SU-DHL-6 (cell line): ENCODE measurements around the gene ADCY6.

ENCODE experiments used
- H2AFZ ChIP-seq: fragments of 200-600 bp; sonication (generic); 2 replicates; pipeline ENCODE4 v1.6.1; 2014; ENCODE audit warnings: low read depth, mild to moderate bottlenecking, moderate library complexity, mixed read lengths, antibody characterized with exemption, low read length; ENCODE audit not compliant: severe bottlenecking
- H3F3A ChIP-seq: fragments of 200-600 bp; shearing (Covaris generic); 2 replicates; pipeline ENCODE4 v1.6.0; 2016; ENCODE audit warnings: antibody characterized with exemption, mild to moderate bottlenecking; ENCODE audit not compliant: insufficient read depth
- H3K27ac ChIP-seq: fragments of 200-600 bp; sonication (generic); 2 replicates; pipeline ENCODE4 v1.5.1; 2016; ENCODE audit warnings: low read depth, mild to moderate bottlenecking, low read length, moderate library complexity, mixed read lengths
- H3K27me3 ChIP-seq: fragments of 200-600 bp; sonication (generic), shearing (Covaris generic); 2 replicates; pipeline ENCODE4 v1.6.0; 2014; ENCODE audit warnings: mild to moderate bottlenecking, low read length
- H3K36me3 ChIP-seq: fragments of 200-600 bp; sonication (generic); 2 replicates; pipeline ENCODE4 v1.6.1; 2014; ENCODE audit warnings: mild to moderate bottlenecking, low read length, mixed read lengths
- H3K4me2 ChIP-seq: fragments of 300-600, 200-600 bp; shearing (Covaris generic), sonication (generic); 2 replicates; pipeline ENCODE4 v1.6.0; 2014; ENCODE audit warnings: low read length, low read depth, mild to moderate bottlenecking; ENCODE audit not compliant: poor library complexity, severe bottlenecking
- H3K4me3 ChIP-seq: fragments of 200-600 bp; sonication (generic); 2 replicates; pipeline ENCODE4 v1.5.1; 2014; ENCODE audit warnings: antibody characterized with exemption, low read length, mild to moderate bottlenecking, mixed read lengths; ENCODE audit not compliant: insufficient read depth, poor library complexity, severe bottlenecking
- H3K79me2 ChIP-seq: fragments of 200-600 bp; sonication (generic); 2 replicates; pipeline ENCODE4 v1.6.1; 2014; ENCODE audit warnings: mild to moderate bottlenecking, low read length, moderate library complexity; ENCODE audit not compliant: insufficient read depth
- H3K9ac ChIP-seq: fragments of 200-600 bp; sonication (generic); 2 replicates; pipeline ENCODE4 v1.7.0; 2014; ENCODE audit warnings: mild to moderate bottlenecking, low read length
- H3K9me2 ChIP-seq: fragments of 200-600 bp; sonication (generic); replicated peaks from 2 replicates; pipeline ENCODE4 v1.6.1; 2014; ENCODE audit warnings: low read length; ENCODE audit not compliant: insufficient read depth
- H3K9me3 ChIP-seq: fragments of 200-600 bp; sonication (generic); 2 replicates; pipeline ENCODE4 v1.6.1; 2014; ENCODE audit warnings: low read length, mixed read lengths; ENCODE audit not compliant: insufficient read depth
- H4K20me1 ChIP-seq: fragments of 200-600 bp; sonication (generic); 2 replicates; pipeline ENCODE4 v1.6.1; 2014; ENCODE audit warnings: low read depth, mild to moderate bottlenecking, antibody characterized with exemption, low read length, moderate library complexity, mixed read lengths
- CTCF ChIP-seq: fragments of 200-600 bp; sonication (generic); IDR thresholded peaks from one replicate; pipeline ENCODE4 v1.5.1; 2017; ENCODE audit warnings: antibody characterized with exemption, mild to moderate bottlenecking, low read length, moderate library complexity; ENCODE audit not compliant: insufficient read depth, poor library complexity, severe bottlenecking
- EZH2phosphoT487 ChIP-seq: fragments of 200-600 bp; sonication (generic), shearing (Covaris generic); conservative IDR thresholded peaks from 2 replicates; pipeline ENCODE4 v1.6.1; 2018; ENCODE audit warnings: mild to moderate bottlenecking, antibody characterized with exemption, low read length, moderate library complexity, mixed read lengths

Gene ADCY6

GRCh38 chr12:48807981-48808380 is 19.1 kb upstream of the ADCY6 start:
- H3K4me2 ChIP-seq, result no peak overlapping the region
- no peaks in the 10 kb centered on the region for H3F3A ChIP-seq
- no peaks in the 10 kb centered on the region for H3K9me3 ChIP-seq
- no peak overlapping the region for H3K4me3 ChIP-seq
- H3K9me2 ChIP-seq, result no peaks in the 10 kb centered on the region
- H3K36me3 ChIP-seq, result no peaks in the 10 kb centered on the region
- H3K27ac ChIP-seq, result no peak overlapping the region
- H3K79me2 ChIP-seq, result no peaks in the 10 kb centered on the region
- no peaks in the 10 kb centered on the region for H4K20me1 ChIP-seq
- no peak overlapping the region for H3K9ac ChIP-seq
- TF ChIP-seq EZH2phosphoT487 (no peak), CTCF (no peak)
- no peaks in the 10 kb centered on the region for H3K27me3 ChIP-seq
- no peak overlapping the region for H2AFZ ChIP-seq

- H3K4me3 ChIP-seq, result no peak overlapping the region
- no peaks in the 10 kb centered on the region for H3K27me3 ChIP-seq
- no peak for TF ChIP-seq EZH2phosphoT487
- TF ChIP-seq CTCF, result no peak
- H3K36me3 ChIP-seq, result no peaks in the 10 kb centered on the region
- H3K79me2 ChIP-seq, result no peaks in the 10 kb centered on the region
- no peak overlapping the region for H3K4me2 ChIP-seq
- no peaks in the 10 kb centered on the region for H4K20me1 ChIP-seq
- H3K9me3 ChIP-seq, result no peaks in the 10 kb centered on the region
- no peak overlapping the region for H2AFZ ChIP-seq
- H3K27ac ChIP-seq, result no peak overlapping the region
- H3K9ac ChIP-seq, result no peak overlapping the region
- no peaks in the 10 kb centered on the region for H3F3A ChIP-seq
- no peaks in the 10 kb centered on the region for H3K9me2 ChIP-seq
These were observed 14.8 kb upstream of the ADCY6 start for GRCh38 chr12:48803675-48804074.

- Histone ChIP-seq H3K36me3 (no peaks in the 10 kb centered on the region), H4K20me1 (no peaks in the 10 kb centered on the region), H3F3A (no peaks in the 10 kb centered on the region), H3K27me3 (no peaks in the 10 kb centered on the region), H3K79me2 (no peaks in the 10 kb centered on the region), H3K4me2 (no peak overlapping the region), H3K4me3 (no peak overlapping the region), H3K9ac (no peak overlapping the region), H2AFZ (no peak overlapping the region), H3K9me2 (no peaks in the 10 kb centered on the region), H3K27ac (no peak overlapping the region), H3K9me3 (no peaks in the 10 kb centered on the region)
- TF ChIP-seq EZH2phosphoT487 (no peak), CTCF (no peak)
These were observed 12.1 kb upstream of the ADCY6 start for GRCh38 chr12:48800971-48801370.
